ENCODE measurements around the gene LHFPL6. TPM values are rescaled to one million over a fixed set of nuclear protein-coding genes. Genes with fewer than 3 reads are reported as not detected.
A peak's percentile ranks its signal among the peaks of the same experiment; 100 is the strongest.

LHFPL6 gene
- total and polyA plus RNA-seq, 4 donors, result 58.1 to 214 (median 169) TPM

DNA sequence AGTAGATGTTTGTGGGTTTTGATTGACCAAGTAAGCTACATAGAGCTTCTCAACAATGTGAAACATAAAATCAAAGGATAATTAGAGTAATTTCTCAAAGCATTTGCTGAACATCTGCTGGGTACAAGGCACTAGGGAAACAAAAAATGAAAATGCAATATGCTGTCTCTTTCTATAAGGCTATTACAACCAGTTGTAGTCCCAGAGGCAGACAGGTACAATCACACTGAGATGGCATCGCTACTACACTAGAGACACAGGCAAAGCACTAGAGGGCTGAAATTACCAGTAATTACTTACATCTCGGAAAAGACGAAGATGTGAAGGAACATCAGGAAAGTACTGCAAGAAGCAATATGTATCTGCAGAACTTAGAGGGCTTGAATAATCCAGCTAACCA, 133.3 kb downstream of the LHFPL6 start:
- Histone ChIP-seq H3K4me1 (ENCODE audit: control insufficient read depth in 1 of 2, insufficient read depth in 2 of 2, low read length in 2 of 2) (peaks cover 0 to 6% of the 10 kb centered on the region in 2 donors), H3K4me3 (ENCODE audit: low read length in 2 of 2) (no peak overlapping the region), H3K27ac (ENCODE audit: low read depth in 1 of 2, low read length in 2 of 2) (no peak overlapping the region), H3K36me3 (ENCODE audit: control insufficient read depth in 1 of 2, insufficient read depth in 2 of 2, low read length in 1 of 2) (peaks cover 0 to 2% of the 10 kb centered on the region in 2 donors), H3K27me3 (ENCODE audit: control insufficient read depth in 1 of 2, insufficient read depth in 2 of 2, low read length in 1 of 2) (no peaks in the 10 kb centered on the region), H3K9me3 (ENCODE audit: control insufficient read depth, low read length) (no peaks in the 10 kb centered on the region)
- intact Hi-C loops (cut with DNase I), result no loop called here
- ATAC-seq (ENCODE audit: low FRiP score) (no peak), DNase-seq (no peak)
- WGBS, 2 donors, result 95 to 97% methylated on average over 3 of the region's 3 CpGs

DNA sequence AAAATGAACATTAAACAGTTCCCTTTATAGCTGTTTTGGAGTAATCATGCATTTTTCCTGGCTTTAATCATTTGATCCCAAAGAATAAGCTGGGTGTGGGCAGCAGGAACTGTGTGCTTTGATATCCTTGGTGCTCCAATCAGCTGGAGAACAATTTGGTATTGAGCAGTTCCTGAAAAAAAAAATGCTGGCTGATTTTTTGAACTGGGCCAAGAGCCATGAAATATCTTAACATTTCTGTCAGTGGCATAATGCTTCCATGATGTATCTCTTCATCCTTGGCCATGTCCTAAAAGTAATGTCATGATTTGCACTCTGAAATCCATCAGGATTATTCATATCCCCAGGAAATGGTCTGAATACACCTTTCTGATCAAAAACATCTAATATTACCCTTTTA, 134.7 kb downstream of the LHFPL6 start:
- no peaks in the 10 kb centered on the region for H3K9me3 ChIP-seq (ENCODE audit: control insufficient read depth, low read length)
- ATAC-seq (ENCODE audit: low FRiP score), result no peak
- H3K27me3 ChIP-seq (ENCODE audit: control insufficient read depth in 1 of 2, insufficient read depth in 2 of 2, low read length in 1 of 2), result no peaks in the 10 kb centered on the region
- H3K36me3 ChIP-seq (ENCODE audit: control insufficient read depth in 1 of 2, insufficient read depth in 2 of 2, low read length in 1 of 2), result peaks cover 0 to 2% of the 10 kb centered on the region in 2 donors
- no peak overlapping the region for H3K27ac ChIP-seq (ENCODE audit: low read depth in 1 of 2, low read length in 2 of 2)
- no peak for DNase-seq
- no peak overlapping the region for H3K4me3 ChIP-seq (ENCODE audit: low read length in 2 of 2)
- H3K4me1 ChIP-seq (ENCODE audit: control insufficient read depth in 1 of 2, insufficient read depth in 2 of 2, low read length in 2 of 2), result peaks cover 0 to 6% of the 10 kb centered on the region in 2 donors
- intact Hi-C loops (cut with DNase I), result no loop called here

DNA sequence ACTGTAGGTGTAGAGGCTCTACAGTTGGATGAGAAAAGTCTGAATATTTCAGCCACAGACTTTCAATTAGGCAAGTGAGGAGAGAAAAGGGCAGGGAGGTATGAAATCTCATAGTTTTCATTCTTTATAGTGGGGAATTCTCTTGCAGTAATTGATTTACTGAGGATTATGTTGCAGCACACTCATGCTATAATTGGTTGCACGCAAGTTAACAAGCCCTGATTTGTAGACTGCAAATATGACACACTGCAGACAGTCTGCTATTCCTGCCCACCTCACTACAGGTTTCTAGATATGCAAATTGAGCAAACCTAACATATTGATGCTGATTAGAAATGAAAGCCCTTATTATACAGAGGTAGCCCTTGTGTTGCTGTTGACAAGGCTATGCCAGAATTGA, 139.4 kb downstream of the LHFPL6 start:
- DNase-seq, result no peak
- 94 to 97% methylated on average over 1 of the region's 1 CpG for WGBS, 2 donors
- intact Hi-C loops (cut with DNase I), result no loop called here
- Histone ChIP-seq H3K4me1 (ENCODE audit: control insufficient read depth in 1 of 2, insufficient read depth in 2 of 2, low read length in 2 of 2) (peaks cover 2 to 14% of the 10 kb centered on the region in 2 donors), H3K36me3 (ENCODE audit: control insufficient read depth in 1 of 2, insufficient read depth in 2 of 2, low read length in 1 of 2) (no peaks in the 10 kb centered on the region), H3K9me3 (ENCODE audit: control insufficient read depth, low read length) (no peaks in the 10 kb centered on the region), H3K27ac (ENCODE audit: low read depth in 1 of 2, low read length in 2 of 2) (no peak overlapping the region), H3K4me3 (ENCODE audit: low read length in 2 of 2) (no peak overlapping the region), H3K27me3 (ENCODE audit: control insufficient read depth in 1 of 2, insufficient read depth in 2 of 2, low read length in 1 of 2) (no peaks in the 10 kb centered on the region)
- no peak for ATAC-seq (ENCODE audit: low FRiP score)

GRCh38 chr13:39462906-39463305, 140.1 kb downstream of the LHFPL6 start:
- 81 to 84% methylated on average over 4 of the region's 4 CpGs for WGBS, 2 donors
- no peaks in the 10 kb centered on the region for H3K36me3 ChIP-seq (ENCODE audit: control insufficient read depth in 1 of 2, insufficient read depth in 2 of 2, low read length in 1 of 2)
- DNase-seq (no peak), ATAC-seq (ENCODE audit: low FRiP score) (no peak)
- no peaks in the 10 kb centered on the region for H3K27me3 ChIP-seq (ENCODE audit: control insufficient read depth in 1 of 2, insufficient read depth in 2 of 2, low read length in 1 of 2)
- peaks cover 2 to 10% of the 10 kb centered on the region in 2 donors for H3K4me1 ChIP-seq (ENCODE audit: control insufficient read depth in 1 of 2, insufficient read depth in 2 of 2, low read length in 2 of 2)
- no peak overlapping the region for H3K27ac ChIP-seq (ENCODE audit: low read depth in 1 of 2, low read length in 2 of 2)
- no peaks in the 10 kb centered on the region for H3K9me3 ChIP-seq (ENCODE audit: control insufficient read depth, low read length)
- H3K4me3 ChIP-seq (ENCODE audit: low read length in 2 of 2), result no peak overlapping the region
- intact Hi-C loops (cut with DNase I), result no loop called here

DNA sequence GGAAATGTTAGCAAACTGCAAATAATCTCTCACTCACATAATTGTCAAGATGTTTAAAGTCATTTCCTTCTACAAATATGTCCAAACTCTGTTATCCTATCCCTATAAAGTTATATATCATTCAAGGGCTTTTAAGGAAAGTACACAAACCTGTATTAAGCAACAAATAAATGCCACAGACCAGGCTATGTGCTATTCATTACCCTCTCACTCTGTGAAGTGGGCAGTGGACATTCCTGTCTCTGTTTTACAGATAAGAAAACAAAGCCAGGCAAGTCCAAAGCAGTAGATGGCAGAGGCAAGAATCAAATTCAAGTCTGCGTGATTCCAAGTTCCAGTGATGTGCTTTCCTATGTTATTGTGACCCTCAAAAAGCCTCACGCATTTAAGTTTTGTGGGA, 140.6 kb downstream of the LHFPL6 start:
- no peaks in the 10 kb centered on the region for H3K27me3 ChIP-seq (ENCODE audit: control insufficient read depth in 1 of 2, insufficient read depth in 2 of 2, low read length in 1 of 2)
- intact Hi-C loops (cut with DNase I), result no loop called here
- no peak overlapping the region for H3K4me3 ChIP-seq (ENCODE audit: low read length in 2 of 2)
- no peaks in the 10 kb centered on the region for H3K9me3 ChIP-seq (ENCODE audit: control insufficient read depth, low read length)
- no peak for ATAC-seq (ENCODE audit: low FRiP score)
- 54 to 56% methylated on average over 2 of the region's 2 CpGs for WGBS, 2 donors
- peaks cover 2 to 10% of the 10 kb centered on the region in 2 donors for H3K4me1 ChIP-seq (ENCODE audit: control insufficient read depth in 1 of 2, insufficient read depth in 2 of 2, low read length in 2 of 2)
- DNase-seq, result no peak
- H3K36me3 ChIP-seq (ENCODE audit: control insufficient read depth in 1 of 2, insufficient read depth in 2 of 2, low read length in 1 of 2), result no peaks in the 10 kb centered on the region
- no peak overlapping the region for H3K27ac ChIP-seq (ENCODE audit: low read depth in 1 of 2, low read length in 2 of 2)

DNA sequence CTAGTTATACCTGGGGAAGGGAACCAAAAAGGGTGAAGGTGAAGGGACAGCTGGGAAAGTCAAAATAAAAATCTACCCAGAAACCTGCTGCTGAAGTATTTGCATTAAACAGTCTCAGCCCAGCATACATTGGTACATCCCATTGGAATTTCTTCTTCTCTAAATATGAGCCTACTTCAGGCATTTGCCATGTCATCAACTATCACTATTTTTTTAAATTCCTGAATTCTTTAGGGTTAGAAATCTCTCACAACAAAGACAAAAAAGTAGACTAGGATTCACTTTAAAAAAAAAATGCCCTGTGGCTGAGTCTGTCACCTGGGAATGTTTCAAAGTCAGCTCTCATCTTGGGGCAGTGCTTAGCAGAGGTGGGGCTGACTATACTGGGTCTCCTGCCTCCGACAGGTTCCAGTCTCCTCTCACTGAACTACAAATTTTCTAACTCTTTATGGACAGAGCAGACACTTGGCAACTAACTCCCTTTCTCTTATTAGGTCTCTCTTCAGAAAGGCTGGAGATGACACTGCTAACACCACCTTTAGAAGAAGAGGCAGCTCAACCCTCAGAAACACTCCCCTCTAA, 141.2 kb downstream of the LHFPL6 start:
- peak; percentile 49 for ATAC-seq (ENCODE audit: low FRiP score)
- Histone ChIP-seq H3K36me3 (ENCODE audit: control insufficient read depth in 1 of 2, insufficient read depth in 2 of 2, low read length in 1 of 2) (no peaks in the 10 kb centered on the region), H3K4me3 (ENCODE audit: low read length in 2 of 2) (no peak overlapping the region), H3K27ac (ENCODE audit: low read depth in 1 of 2, low read length in 2 of 2) (no peak overlapping the region), H3K27me3 (ENCODE audit: control insufficient read depth in 1 of 2, insufficient read depth in 2 of 2, low read length in 1 of 2) (no peaks in the 10 kb centered on the region), H3K9me3 (ENCODE audit: control insufficient read depth, low read length) (no peaks in the 10 kb centered on the region), H3K4me1 (ENCODE audit: control insufficient read depth in 1 of 2, insufficient read depth in 2 of 2, low read length in 2 of 2) (peaks cover 2 to 10% of the 10 kb centered on the region in 2 donors)
- 77 to 82% methylated on average over 1 of the region's 1 CpG for WGBS, 2 donors
- intact Hi-C loops (cut with DNase I), result no loop called here
- no peak for DNase-seq

DNA sequence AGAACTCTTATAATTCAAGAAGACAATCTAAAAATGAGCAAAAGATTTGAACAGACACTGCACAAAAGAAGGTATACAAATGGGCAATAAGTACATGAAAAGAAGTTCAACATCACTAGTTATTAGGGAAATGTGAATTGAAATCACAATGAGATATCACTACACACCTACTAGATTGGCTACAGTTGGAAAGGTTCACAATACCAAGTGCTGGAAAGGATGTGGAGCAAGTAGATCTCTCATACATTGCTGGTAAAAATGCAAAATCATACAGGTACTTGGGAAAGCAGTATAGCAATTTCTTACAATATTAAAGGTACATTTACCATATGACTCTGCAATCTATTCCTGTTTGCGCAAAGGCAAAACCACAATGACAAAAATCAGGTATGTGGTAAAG, 145.7 kb downstream of the LHFPL6 start:
- no peaks in the 10 kb centered on the region for H3K9me3 ChIP-seq (ENCODE audit: control insufficient read depth, low read length)
- 98 to 100% methylated on average over 1 of the region's 1 CpG for WGBS, 2 donors
- peaks cover 4 to 14% of the 10 kb centered on the region in 2 donors for H3K4me1 ChIP-seq (ENCODE audit: control insufficient read depth in 1 of 2, insufficient read depth in 2 of 2, low read length in 2 of 2)
- no peak overlapping the region for H3K27ac ChIP-seq (ENCODE audit: low read depth in 1 of 2, low read length in 2 of 2)
- no peaks in the 10 kb centered on the region for H3K27me3 ChIP-seq (ENCODE audit: control insufficient read depth in 1 of 2, insufficient read depth in 2 of 2, low read length in 1 of 2)
- ATAC-seq (ENCODE audit: low FRiP score), result no peak
- intact Hi-C loops (cut with DNase I), result no loop called here
- no peak for DNase-seq
- no peaks in the 10 kb centered on the region for H3K36me3 ChIP-seq (ENCODE audit: control insufficient read depth in 1 of 2, insufficient read depth in 2 of 2, low read length in 1 of 2)
- no peak overlapping the region for H3K4me3 ChIP-seq (ENCODE audit: low read length in 2 of 2)

- H3K36me3 ChIP-seq (ENCODE audit: control insufficient read depth in 1 of 2, insufficient read depth in 2 of 2, low read length in 1 of 2), result no peaks in the 10 kb centered on the region
- ATAC-seq (ENCODE audit: low FRiP score) (no peak), DNase-seq (no peak)
- H3K27me3 ChIP-seq (ENCODE audit: control insufficient read depth in 1 of 2, insufficient read depth in 2 of 2, low read length in 1 of 2), result no peaks in the 10 kb centered on the region
- H3K27ac ChIP-seq (ENCODE audit: low read depth in 1 of 2, low read length in 2 of 2), result no peak overlapping the region
- 70 to 71% methylated on average over 4 of the region's 4 CpGs for WGBS, 2 donors
- no peak overlapping the region for H3K4me3 ChIP-seq (ENCODE audit: low read length in 2 of 2)
- peaks cover 2 to 14% of the 10 kb centered on the region in 2 donors for H3K4me1 ChIP-seq (ENCODE audit: control insufficient read depth in 1 of 2, insufficient read depth in 2 of 2, low read length in 2 of 2)
- H3K9me3 ChIP-seq (ENCODE audit: control insufficient read depth, low read length), result no peaks in the 10 kb centered on the region
- intact Hi-C loops (cut with DNase I), result no loop called here
Observed at GRCh38 chr13:39455521-39456175, 147.3 kb downstream of the LHFPL6 start.

DNA sequence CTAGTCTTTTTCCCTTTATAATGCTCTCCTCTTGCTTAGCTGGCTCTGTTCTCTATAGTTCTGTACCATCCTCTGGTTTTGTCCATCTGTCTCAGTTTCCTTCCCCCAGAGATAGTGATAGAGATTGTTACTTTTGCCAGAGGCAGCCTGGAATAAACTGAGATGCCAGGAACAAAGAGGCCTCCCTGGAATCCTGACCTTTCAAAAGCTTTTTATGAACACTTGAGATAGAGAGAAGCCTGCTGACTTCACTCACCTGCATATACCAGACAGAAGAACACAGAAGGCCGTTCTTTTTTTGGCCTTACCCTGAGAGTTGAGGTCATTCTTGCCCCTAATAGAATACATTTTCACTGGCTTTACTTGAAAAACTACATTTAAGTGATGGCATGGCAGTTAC, 150.2 kb downstream of the LHFPL6 start:
- H3K4me1 ChIP-seq (ENCODE audit: control insufficient read depth in 1 of 2, insufficient read depth in 2 of 2, low read length in 2 of 2), result peaks cover 5 to 7% of the 10 kb centered on the region in 2 donors
- no peaks in the 10 kb centered on the region for H3K36me3 ChIP-seq (ENCODE audit: control insufficient read depth in 1 of 2, insufficient read depth in 2 of 2, low read length in 1 of 2)
- H3K27ac ChIP-seq (ENCODE audit: low read depth in 1 of 2, low read length in 2 of 2), result no peak overlapping the region
- H3K4me3 ChIP-seq (ENCODE audit: low read length in 2 of 2), result no peak overlapping the region
- no peaks in the 10 kb centered on the region for H3K27me3 ChIP-seq (ENCODE audit: control insufficient read depth in 1 of 2, insufficient read depth in 2 of 2, low read length in 1 of 2)
- no peaks in the 10 kb centered on the region for H3K9me3 ChIP-seq (ENCODE audit: control insufficient read depth, low read length)
- intact Hi-C loops (cut with DNase I), result no loop called here
- DNase-seq, result no peak
- ATAC-seq (ENCODE audit: low FRiP score), result no peak
- 71 to 77% methylated on average over 1 of the region's 1 CpG for WGBS, 2 donors

Measured in aorta (tissue), 5 donors.